NCI-H748 treated with DMSO at 0.1 percent for 48 hours (cell line): ENCODE measurements around the gene DLX1.
"Not testable (repeated sequence)": the region's sequence is repeated elsewhere in the genome, so short reads cannot be mapped to it uniquely, and the experiment has no call there.

ENCODE experiments used
- DNase-seq: peaks from one replicate; lab custom pipeline; 2025; lab: John Stamatoyannopoulos, UW

DLX1 gene

DNA sequence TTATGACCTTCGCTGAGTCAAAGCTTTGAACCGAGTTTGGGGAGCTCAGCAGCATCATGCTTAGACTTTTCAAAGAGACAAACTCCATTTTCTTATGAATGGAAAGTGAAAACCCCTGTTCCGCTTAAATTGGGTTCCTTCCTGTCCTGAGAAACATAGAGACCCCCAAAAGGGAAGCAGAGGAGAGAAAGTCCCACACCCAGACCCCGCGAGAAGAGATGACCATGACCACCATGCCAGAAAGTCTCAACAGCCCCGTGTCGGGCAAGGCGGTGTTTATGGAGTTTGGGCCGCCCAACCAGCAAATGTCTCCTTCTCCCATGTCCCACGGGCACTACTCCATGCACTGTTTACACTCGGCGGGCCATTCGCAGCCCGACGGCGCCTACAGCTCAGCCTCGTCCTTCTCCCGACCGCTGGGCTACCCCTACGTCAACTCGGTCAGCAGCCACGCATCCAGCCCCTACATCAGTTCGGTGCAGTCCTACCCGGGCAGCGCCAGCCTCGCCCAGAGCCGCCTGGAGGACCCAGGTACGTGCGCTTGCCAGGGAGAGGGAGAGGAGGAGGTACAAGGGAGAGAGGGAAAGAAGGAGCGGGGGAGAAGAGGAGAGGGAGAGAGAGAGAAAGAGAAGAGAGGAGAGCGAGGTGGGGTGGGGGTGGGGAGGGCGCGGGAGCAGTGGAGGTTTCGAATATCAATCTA is at the start of gene DLX1:
Gene DLX1, plus strand, starts transcription at position 48 of the 700 bp plus-strand sequence. Its CDS starts 171 bp downstream, at position 219.
- DNase-seq: peak; percentile 79

DNA sequence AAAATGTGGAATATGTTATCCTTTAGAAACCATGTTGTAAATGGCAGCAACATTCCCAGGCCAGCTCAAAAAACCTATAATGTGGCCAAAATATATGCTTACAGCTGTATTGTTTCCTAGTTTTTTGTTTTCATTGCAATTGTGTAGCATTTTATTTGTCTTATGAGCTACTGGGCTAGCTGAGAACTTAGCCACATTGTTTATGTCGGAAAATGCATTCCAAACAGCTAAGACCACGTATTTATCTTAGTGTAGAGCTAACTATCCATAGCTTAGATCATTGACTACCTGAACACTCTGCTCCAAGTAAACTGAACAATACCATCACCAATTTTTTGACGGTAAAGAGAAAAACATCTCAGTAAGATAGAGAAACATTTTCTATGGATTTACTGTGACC is 47.2 kb upstream of the DLX1 start:
- no peak for DNase-seq

DNA sequence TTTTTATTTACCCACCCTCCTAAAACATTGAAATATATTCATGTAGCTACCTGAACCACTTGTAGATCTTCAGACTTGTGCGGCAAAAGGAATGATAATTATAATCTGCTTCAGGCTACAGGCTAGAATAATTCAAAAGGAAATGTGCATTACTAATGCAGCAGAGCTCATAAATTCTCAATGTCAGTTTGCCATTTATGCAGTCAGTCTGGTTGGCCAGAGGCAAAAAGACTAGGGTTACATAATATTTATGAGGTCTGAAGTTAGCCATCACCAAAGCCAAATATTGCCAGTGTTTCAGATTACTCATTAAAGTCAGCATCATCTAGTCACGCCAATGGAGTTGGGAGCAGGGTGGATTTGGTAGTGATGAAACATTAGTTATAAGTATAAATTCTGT is 46.7 kb upstream of the DLX1 start:
- DNase-seq: no peak

DNA sequence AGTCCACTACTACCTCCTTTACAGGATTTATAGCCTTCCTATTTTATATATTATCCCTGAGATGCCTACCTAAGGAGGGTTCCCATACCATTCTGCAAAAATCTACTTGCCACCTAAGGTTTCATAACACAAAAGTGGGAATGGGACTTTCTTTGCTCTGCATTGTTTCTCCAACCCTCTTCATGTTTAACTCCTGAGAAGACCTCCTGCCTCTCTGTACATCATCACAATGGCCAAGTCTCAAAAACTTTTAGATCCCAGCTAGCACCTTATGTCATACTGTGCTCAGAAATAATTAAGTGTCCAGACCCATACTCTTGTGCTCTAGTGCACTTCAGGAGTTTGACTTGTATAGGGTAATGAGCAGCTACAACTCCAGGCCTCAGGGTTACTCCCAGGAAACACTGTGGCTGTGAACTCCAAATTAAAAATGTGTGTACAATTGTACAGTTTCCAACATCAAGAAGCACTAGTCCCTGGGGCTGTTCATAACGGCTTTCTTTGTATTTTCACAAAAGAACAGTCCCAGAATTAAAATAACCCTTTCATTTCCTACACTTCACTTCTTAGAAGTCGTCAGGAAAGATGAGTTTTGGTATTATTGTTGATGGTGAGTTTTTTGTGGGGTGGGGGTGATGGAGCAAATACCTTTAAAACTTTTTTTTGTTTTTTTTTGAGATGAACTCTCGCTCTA is 46.1 kb upstream of the DLX1 start:
- DNase-seq: no peak

DNA sequence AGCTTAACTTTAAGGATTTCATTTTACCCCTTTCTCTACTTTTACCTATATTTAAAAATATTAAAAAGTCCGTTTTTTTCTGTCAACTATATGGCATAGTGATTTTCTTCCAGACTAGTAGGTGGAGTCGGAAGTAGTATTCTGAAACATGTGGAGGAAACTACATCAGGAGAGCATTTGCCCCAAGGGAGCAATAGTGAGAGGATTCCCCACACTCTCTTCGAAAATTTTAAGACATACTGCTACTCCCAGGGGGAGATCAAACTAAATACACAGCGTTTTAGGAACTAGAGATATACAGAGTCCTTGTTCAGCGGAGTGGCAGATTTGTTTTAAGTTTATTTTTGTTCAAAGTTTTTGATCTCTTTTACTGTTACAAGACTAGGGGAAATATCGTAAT is 45.0 kb upstream of the DLX1 start:
- no peak for DNase-seq

DNA sequence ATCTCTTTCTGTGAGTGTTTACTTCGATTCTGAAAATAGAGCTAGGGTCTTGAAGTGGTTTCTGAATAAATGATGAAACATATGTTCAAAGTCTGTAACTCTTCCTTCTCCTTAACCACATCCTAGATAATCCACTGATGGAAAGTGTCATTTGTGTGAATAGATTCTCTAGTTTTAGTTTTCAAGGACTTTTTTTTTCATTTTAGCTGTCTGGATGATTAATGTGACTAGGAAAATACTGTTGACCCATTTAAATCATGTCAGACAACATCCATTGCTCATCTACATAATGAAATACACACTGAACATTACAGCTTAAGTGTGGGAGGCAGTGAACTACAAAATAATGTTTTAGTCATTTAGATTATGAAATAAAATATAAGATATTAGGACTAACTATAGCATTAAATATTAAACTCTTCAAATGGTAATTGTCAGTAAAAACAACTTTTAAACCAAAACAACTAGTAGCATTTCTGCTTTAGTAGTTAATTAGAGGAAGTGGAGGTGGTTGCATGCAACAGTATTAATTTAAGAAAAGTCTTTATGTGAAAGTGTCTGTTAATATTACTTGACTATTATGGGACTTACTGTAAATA is 39.1 kb upstream of the DLX1 start:
- no peak for DNase-seq

DNA sequence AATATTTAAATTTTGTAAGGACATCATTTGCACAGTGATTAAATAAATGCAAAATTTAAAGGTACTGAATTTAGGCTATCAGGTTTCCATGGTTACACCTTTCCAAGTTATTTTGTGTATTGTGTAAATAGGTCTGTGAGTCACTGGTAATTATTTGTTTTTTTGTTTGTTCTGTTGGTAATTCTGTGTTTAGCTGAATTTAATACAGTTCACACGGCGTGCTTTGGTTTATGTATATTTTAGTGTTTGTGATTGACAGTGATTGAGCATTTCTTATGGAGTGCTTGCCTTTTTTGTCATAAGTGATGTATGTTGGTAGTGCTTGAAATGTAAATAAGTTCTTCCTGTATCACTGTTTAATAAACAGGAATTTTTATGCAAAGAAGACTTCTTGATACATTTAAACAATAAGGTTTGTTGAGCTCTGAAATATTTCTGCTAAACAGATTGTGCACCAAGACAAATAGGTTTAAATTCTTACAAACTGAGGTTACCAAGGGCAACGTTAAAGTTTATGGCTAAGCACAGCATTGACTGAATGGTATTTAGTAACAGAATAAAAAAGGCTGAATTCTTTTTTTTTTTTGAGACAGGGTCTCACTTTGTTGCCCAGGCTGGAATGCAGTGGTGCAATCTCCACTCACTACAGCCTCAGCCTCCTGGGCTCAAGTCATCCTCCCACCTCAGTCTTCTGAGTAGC is 38.3 kb upstream of the DLX1 start:
- DNase-seq: no peak

DNA sequence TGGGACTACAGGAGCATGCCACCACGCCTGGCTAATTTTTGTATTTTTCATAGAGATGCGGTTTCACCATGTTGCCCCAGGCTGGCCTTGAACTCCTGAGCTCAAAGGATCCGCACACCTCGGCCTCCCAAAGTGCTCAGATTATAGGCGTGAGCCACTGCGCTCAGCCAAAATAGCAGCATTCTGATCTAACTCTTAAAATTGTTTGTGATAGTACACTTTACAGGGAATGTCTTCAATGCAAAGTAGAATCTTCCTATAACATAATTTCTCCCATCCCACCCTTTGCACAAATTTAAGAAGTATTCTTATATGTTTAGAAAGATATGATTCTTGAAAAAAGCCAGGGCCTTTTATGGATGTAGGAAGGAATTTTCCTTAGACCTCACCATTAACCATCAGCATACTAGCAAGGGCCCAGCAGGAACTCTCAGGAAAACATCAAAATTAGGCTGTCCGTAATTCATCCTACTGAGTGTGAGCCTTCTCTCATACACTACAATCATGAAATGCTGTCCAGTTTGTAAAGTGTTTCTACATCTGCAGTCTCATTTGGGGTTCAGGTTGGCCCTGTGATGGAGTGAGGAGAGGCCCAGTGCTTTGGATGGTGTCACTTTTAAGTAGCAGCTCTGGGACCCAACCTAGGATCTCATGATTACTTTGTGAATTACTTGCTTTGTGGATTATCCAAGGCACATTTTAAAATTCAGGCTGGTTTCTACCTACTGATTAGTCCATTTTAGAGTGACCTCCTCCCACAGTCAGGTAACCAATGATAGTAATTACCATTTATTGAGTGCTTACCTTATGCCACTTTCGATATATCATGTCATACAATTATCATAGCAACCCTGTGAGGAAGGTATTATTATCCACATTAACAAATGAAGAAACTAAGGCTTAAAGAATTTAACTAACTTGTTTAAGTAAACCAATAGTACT is 37.5 kb upstream of the DLX1 start:
- DNase-seq: no peak

DNA sequence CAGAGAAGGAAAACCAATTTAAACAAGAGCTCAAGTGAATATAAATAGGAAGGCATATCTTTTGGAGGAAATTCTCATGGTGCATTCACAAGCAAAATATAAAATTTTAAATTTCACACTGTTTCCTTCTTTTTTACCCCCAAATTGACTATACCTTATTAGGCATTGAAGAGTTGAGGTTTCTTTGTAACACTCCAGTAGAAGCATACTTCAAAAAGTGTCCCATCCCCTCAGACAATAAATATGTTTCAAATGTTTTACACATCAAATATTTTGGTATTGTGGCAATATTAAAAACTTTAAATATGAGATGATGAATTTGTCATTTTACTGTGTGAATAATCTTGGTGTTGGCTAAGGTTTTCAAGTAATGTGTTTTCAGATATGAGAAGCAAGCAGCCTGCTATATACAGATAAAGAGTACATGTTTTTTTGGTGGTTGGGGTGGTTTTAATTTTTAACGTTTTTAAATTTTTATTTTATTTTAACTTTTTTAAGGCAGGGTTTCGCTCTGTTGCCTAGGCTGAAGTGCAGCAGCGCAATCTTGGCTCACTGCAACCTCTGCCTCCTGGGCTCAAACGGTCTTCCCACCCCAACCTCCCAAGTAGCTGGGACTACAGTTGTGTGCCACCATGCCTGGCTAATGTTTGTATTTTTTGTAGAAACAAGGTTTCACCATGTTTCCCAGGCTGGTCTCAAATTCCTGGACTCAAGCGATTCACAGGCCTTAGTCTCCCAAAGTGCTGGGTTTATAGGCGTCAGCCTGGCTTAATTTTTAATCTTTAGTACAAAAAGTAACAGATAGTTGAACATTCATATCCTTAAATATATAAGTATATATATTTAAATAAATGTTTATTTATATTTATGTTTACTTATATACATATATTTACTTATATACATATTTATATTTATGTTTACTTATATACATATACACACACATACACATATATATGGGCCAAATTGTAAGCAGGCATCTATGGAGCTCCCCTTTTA is 36.5 kb upstream of the DLX1 start:
- no peak for DNase-seq

DNA sequence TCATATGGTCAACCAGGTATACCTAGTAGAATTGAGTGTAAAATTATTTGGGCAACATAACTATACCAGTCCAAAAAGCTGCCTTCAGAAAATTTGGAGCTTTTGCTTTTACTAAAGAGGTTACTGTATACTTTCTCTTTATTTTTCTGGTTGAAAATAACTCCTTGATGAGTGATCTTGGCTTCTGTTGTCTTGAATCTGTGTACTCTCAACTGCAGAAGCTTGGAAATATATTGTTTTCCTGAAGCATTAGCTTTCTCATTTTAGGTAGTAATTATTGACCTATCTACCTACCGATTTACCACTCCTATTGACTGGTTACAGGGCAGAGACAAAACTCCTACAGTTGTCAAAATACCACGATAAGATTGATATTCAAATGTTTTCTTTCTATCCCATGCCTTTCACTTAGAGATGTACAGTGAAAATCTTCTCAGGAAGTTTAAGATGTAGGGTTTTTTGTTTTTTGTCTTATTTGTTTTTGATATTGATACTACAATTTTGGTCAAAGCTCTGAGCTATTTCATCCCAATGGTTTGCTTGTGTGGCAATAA is 35.7 kb upstream of the DLX1 start:
- DNase-seq: no peak

DNA sequence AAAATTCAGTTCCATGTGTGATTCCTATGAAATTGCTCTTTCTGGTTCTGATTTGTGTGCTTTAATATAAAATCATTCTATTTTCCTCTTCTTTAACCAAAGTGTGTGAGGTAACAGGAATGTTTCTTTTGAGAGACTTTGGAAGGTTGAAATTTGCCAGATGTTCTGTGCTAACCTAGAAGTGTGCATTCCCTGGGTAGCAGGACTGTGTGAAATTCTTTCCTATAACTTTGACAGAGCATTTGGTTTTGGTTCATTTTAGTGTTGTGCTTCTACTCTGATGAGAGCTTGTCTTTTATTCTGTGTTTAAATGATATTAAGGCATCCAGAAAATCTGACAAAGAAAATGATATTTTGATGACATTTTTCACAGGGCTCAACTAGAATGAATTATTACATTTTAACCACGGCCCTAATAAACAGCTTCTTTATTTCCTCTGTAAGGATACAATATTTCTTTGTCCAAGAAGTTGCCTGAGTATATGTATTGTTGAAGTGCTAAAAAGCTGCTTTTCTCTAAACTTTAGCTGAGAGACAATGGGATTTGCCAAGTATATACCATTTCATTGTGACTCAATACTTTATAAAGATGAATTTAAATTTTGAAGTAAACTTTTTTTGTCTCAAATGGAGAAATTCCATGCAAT is 34.7 kb upstream of the DLX1 start:
- no peak for DNase-seq

DNA sequence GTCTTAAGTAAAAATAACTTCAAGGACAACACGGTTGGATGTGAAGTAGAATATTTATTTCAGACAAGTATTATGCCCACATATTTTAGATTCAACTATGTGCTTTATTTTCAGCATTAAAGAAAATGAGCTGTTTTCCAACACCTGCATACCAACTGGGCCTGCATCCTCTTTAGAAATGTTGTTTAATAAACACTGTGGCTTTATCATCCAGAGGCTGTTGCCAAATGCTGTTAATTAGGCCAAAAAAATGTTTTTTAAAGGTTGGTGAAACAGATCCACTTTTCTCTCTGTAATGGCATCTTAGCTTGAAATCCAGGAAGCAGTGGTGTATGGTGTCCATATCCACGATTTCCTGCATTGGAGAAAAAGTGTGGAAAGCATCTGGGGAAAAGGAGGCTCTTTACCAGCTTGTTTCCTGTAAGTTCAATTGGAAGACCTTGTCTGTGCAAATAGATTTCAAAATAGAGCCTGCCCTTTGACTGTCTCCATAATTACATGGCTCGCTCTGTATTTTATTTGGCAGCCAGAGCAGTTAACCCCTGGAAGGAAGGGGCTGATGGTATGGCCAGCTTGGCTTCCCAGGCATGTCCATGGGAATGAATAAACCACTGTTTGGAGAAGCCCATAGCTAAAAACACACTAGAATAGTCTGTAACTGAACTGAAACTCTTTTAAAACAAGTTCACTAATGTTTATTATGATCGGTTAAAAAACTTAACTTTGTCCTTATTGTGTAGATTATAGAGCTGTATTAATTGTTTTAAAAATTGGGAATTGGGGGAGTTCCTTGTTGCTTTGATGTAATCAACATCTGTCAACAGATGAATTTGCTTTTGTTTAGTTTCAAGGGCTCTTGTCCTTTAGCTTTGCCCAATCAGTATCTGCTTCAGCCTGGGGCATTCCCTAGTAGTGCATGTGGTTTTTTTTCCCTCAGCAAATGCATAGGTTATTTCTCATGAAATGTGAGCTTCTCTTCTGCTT is 33.0 kb upstream of the DLX1 start:
- DNase-seq: peak; percentile 49

DNA sequence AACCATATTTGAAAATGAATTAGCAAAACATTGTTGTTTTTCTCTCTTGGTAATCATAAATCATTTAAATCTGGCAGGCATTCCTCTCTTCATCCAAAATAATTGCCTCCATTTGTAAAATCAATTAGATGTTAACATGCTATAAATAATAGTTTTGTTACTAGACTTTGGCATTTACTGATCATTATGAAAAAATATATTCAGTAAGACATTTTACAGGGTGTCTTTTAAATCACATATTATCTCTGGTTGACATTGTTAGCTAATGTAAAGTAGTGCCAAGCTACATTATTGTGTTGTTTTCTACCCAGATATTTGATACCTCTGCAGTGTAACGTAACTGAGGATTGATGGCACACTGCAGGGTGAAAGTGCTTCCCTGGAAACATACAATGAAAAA is 31.8 kb upstream of the DLX1 start:
- no peak for DNase-seq

DNA sequence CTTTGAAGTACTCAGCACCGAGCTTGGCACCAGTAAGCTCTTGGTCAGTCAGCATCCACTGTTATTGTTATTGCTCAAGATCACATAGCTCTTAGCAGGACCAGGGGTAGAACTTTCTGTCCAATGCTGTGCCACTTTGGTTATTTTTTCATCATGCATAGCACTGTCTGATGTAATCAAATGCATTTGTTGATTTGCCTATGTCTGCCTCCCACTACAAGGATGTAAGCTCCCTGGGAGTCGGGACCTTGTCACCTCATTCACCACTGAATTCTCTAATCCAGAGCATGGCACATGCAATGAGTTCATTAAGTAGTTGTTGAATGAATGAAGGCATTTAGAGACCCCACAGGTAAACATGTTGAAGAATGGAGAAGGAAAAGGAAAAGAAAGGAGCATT is 29.0 kb upstream of the DLX1 start:
- no peak for DNase-seq

DNA sequence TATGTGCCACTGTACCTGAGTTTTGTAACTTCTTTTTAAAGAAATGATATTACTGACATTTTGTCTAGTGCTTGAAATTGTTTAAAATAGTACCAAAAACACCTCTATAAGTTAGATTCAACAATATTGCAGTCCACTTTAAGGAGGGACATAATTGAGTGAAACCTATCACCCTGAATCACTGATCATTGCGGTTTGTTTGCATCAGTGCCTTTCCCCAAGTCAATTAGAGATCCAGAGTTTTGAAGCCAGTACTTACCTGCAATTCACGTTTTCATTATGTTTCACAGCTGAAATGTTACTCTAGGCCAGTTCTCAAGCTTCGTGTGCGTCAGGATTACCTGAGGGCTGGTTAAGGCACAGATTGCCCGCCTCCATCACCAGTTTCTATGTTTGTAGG is 26.6 kb upstream of the DLX1 start:
- no peak for DNase-seq

DNA sequence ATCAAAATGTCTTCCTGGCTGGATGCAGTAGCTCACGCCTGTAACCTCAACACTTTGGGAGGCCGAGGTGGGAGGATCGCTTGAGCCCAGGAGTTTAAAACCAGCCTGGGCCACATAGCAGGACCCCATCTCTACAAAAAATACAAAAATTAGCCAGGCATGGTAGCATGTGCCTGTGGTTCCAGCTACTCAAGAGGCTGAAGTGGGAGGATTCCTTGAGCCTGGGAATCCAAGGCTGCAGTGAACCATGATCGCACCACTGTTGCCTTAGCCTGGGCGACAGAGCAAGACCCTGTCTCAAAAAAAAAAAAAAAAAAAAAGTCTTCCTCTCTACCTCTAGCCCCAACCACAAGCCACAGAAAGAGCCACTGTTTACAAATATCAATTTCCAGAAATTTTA is 25.2 kb upstream of the DLX1 start:
- not testable (repeated sequence) for DNase-seq

DNA sequence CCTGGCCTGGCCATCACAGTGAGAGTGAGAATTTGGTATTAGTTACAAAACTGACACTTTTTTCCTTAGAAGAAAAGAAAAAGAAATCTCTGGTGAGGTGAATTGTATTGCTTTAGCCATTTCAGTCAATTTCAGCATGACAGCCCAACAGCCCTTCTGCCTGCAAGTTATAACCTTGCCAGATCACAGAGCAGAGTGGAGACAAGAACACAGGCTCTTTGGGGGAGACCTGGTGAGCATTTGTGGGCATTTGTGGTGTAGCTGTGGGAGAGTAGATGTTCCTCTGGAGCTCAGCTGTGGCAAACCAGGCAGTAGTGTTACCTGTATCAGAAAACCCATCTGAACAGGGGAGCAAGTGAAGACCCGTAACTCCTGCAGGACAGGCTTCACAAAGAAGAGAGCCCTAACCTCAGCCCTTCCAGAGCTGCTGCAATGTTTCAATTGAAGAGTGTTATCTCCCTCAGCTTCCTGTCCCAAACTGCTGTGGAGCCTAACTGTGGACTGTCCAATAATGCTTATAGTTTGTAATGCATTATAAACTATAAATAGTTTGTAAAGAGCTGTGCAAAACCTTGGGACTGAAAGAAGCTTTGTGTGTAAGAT is 22.8 kb upstream of the DLX1 start:
- DNase-seq: no peak

DNA sequence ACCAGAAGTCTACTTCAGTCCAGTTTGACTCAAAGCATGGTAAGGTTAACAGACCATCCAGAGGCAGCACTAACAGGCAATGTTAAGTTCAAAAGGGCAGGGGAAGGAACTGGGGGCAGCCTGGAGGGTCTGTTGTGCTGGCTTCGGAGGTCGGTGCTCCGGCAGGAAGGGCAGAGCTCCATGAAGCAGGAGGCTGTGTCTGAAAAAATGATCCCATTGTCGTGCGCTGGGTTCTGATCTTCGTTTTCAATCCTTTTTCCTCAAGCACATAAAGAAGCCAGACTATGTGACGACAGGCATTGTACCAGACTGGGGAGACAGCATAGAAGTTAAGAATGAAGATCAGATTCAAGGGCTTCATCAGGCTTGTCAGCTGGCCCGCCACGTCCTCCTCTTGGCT is 21.9 kb upstream of the DLX1 start:
- no peak for DNase-seq
